K562 (cell line): Measurements from ENCODE around the gene CNPY2. TPM values are rescaled to one million over a fixed set of nuclear protein-coding genes. Genes with fewer than 3 reads are reported as not detected.
A peak's percentile ranks its signal among the peaks of the same experiment; 100 is the strongest.

Experiments used
- ATAC-seq: fragments of 200-7000 bp; cut with Tn5 transposase; 3 replicates; pipeline ENCODE4 v1.9.1; 2020; ENCODE audit warnings: moderate library complexity
- BruUV-seq: library from RNA; stranded (reverse); fragments of 400-500 nt; replicated peaks from 2 replicates; lab custom pipeline; 2021; lab: Mats Ljungman, UMichigan
- CTCF ChIA-PET: fragments of 300-600 bp; formaldehyde crosslinking; extraction: SDS; loops from one replicate; lab custom pipeline; 2021; ENCODE audit warnings: low intra/inter-chr PET ratio; lab: Yijun Ruan, JAX
- POLR2A ChIA-PET: fragments of 300-600, 350-650 bp; sonication (Branson Sonifier 250); formaldehyde crosslinking; extraction: SDS; loops from one replicate; lab custom pipeline; 2021; ENCODE audit warnings: antibody characterized with exemption, inconsistent platforms; lab: Yijun Ruan, JAX
- DNase-seq, 4 experiments: peaks; one replicate each; pipeline versions ENCODE4 v3.0.0 to v3.0.0-alpha.2; 2011 to 2018; ENCODE audit warnings: low spot score in 3 of 4, mixed read lengths in 3 of 4; ENCODE audit errors: extremely low read depth in 1 of 4
- FAIRE-seq: peaks from 2 replicates; lab custom pipeline; 2011; peaks lifted over from hg19 to GRCh38; lab: Jason Lieb, UNC
- H2AFZ ChIP-seq: 2 replicates; pipeline ENCODE4 v1.6.0; 2011; ENCODE audit warnings: low read depth, low read length, control low read depth, inconsistent platforms
- H3K27ac ChIP-seq: fragments of 200-600 bp; 3 replicates; pipeline ENCODE4 v1.8.0; 2011; ENCODE audit warnings: low read depth, mild to moderate bottlenecking, control low read depth, inconsistent platforms, low read length, moderate library complexity, mixed read lengths; ENCODE audit errors: extremely low read depth
- H3K27me3 ChIP-seq, 2 experiments: fragments of 300-600 bp in 1 of 2; 2 replicates in 1 of 2; 3 replicates in 1 of 2; pipeline versions ENCODE4 v1.6.0 to v1.8.0; 2011; ENCODE audit warnings: inconsistent platforms in 2 of 2, low read length in 2 of 2, mild to moderate bottlenecking in 1 of 2, mixed read lengths in 1 of 2, moderate library complexity in 1 of 2; ENCODE audit not compliant: control insufficient read depth in 2 of 2, insufficient read depth in 2 of 2
- H3K36me3 ChIP-seq: fragments of 300-600 bp; 3 replicates; pipeline ENCODE4 v1.8.0; 2011; ENCODE audit warnings: mild to moderate bottlenecking, low read length, inconsistent platforms; ENCODE audit not compliant: control insufficient read depth, insufficient read depth
- H3K4me1 ChIP-seq, 2 experiments: fragments of 200-600 bp in 1 of 2; replicated peaks in 1 of 2; 2 replicates in 1 of 2; 3 replicates in 1 of 2; pipeline versions ENCODE4 v1.5.1 to v1.8.0; 2011; ENCODE audit warnings: inconsistent platforms in 2 of 2, low read length in 2 of 2, mild to moderate bottlenecking in 1 of 2, mixed read lengths in 1 of 2, moderate library complexity in 1 of 2; ENCODE audit not compliant: control insufficient read depth in 2 of 2, insufficient read depth in 2 of 2
- H3K4me2 ChIP-seq: 2 replicates; pipeline ENCODE4 v1.6.1; 2011; ENCODE audit warnings: low read length, control low read depth, inconsistent platforms, mixed read lengths; ENCODE audit not compliant: insufficient read depth
- H3K4me3 ChIP-seq: fragments of 200-600 bp; sonication (generic), shearing (Covaris generic); 2 replicates; pipeline ENCODE4 v1.5.1; 2016; ENCODE audit warnings: control low read depth, inconsistent platforms
- H3K79me2 ChIP-seq: fragments of 200-600 bp; 3 replicates; pipeline ENCODE4 v1.8.0; 2011; ENCODE audit warnings: low read length, inconsistent platforms; ENCODE audit not compliant: control insufficient read depth, insufficient read depth
- H3K9ac ChIP-seq, 2 experiments: 2 replicates each; pipeline versions ENCODE4 v1.6.0 to v1.6.1; 2011; ENCODE audit warnings: low read depth in 2 of 2, low read length in 2 of 2, control low read depth in 1 of 2, inconsistent platforms in 1 of 2, mild to moderate bottlenecking in 1 of 2, mixed read lengths in 1 of 2; ENCODE audit not compliant: insufficient read depth in 1 of 2
- H3K9me1 ChIP-seq: one replicate; pipeline ENCODE4 v1.6.0; 2011; ENCODE audit warnings: inconsistent platforms, mild to moderate bottlenecking, low read length, moderate library complexity; ENCODE audit not compliant: control insufficient read depth, insufficient read depth
- H3K9me3 ChIP-seq: replicated peaks from 2 replicates; pipeline ENCODE4 v1.5.1; 2011; ENCODE audit warnings: low read depth, low read length, inconsistent platforms; ENCODE audit not compliant: control insufficient read depth, insufficient read depth
- H4K20me1 ChIP-seq: replicated peaks from 2 replicates; pipeline ENCODE4 v1.6.1; 2011; ENCODE audit warnings: low read length, inconsistent platforms, mixed read lengths; ENCODE audit not compliant: control insufficient read depth, insufficient read depth
- ASH1L ChIP-seq: fragments of 450-650 bp; IDR thresholded peaks from 2 replicates; pipeline ENCODE4 v1.6.1; 2018; ENCODE audit warnings: borderline replicate concordance, mild to moderate bottlenecking, low read depth; ENCODE audit not compliant: partially characterized antibody
- CAMTA2 ChIP-seq: fragments of 250-450 bp; sonication (Bioruptor Pico); conservative IDR thresholded peaks from 2 replicates; pipeline ENCODE4 v1.5.1; 2022
- HLTF ChIP-seq: fragments of 450-650 bp; IDR thresholded peaks from 2 replicates; pipeline ENCODE4 v1.6.1; 2016
- KLF13 ChIP-seq: fragments of 450-650 bp; IDR thresholded peaks from 2 replicates; pipeline ENCODE4 v1.6.1; 2016; ENCODE audit warnings: missing genetic modification characterization, low read depth, mild to moderate bottlenecking, missing compliant biosample characterization, moderate library complexity, borderline replicate concordance
- MTA1 ChIP-seq: fragments of 450-650 bp; IDR thresholded peaks from 2 replicates; pipeline ENCODE4 v1.6.1; 2017; ENCODE audit warnings: borderline replicate concordance
- POLR2G ChIP-seq: fragments of 200-400 bp; formaldehyde crosslinking; IDR thresholded peaks from 2 replicates; pipeline ENCODE4 v1.6.1; 2017; ENCODE audit warnings: low read depth, mild to moderate bottlenecking, antibody characterized with exemption, low read length, moderate library complexity
- POLR3G ChIP-seq: IDR thresholded peaks from 2 replicates; pipeline ENCODE4 v1.6.1; 2011; ENCODE audit not compliant: insufficient read length, insufficient replicate concordance; ENCODE audit errors: extremely low read depth
- PTTG1 ChIP-seq: fragments of 450-650 bp; IDR thresholded peaks from 2 replicates; pipeline ENCODE4 v1.6.1; 2016; ENCODE audit warnings: low read depth, mild to moderate bottlenecking, missing genetic modification characterization, missing compliant biosample characterization
- RBFOX2 ChIP-seq: fragments of 200-400 bp; formaldehyde crosslinking; IDR thresholded peaks from 2 replicates; pipeline ENCODE4 v1.6.1; 2017; ENCODE audit warnings: low read depth, mild to moderate bottlenecking, low read length, moderate library complexity
- TCF7L2 ChIP-seq: fragments of 150-350 bp; IDR thresholded peaks from 2 replicates; pipeline ENCODE4 v1.6.1; 2016; ENCODE audit warnings: low read depth, mild to moderate bottlenecking, low read length, moderate library complexity
- TFAM ChIP-seq: fragments of 250-450 bp; sonication (Bioruptor Pico); conservative IDR thresholded peaks from 2 replicates; pipeline ENCODE4 v1.5.0; 2021; ENCODE audit warnings: mild to moderate bottlenecking, moderate library complexity
- TRIM28 ChIP-seq: fragments of 450-650 bp; IDR thresholded peaks from 2 replicates; pipeline ENCODE4 v1.6.1; 2017
- ZFP1 ChIP-seq: fragments of 450-650 bp; formaldehyde crosslinking; IDR thresholded peaks from 2 replicates; pipeline ENCODE4 v1.4.0; 2020; ENCODE audit warnings: mild to moderate bottlenecking, mixed read lengths
- ZNF347 ChIP-seq: fragments of 450-650 bp; formaldehyde crosslinking; IDR thresholded peaks from 2 replicates; pipeline ENCODE4 v1.4.0; 2020; ENCODE audit warnings: low read depth, mild to moderate bottlenecking, moderate library complexity
- ZNF354B ChIP-seq: fragments of 250-450 bp; sonication (Bioruptor Pico); IDR thresholded peaks from 2 replicates; pipeline ENCODE4 v1.4.0; 2020
- WGBS: fragments of 100-300 bp; shearing (Covaris generic); methylation state at CpG from one replicate; pipeline ENCODE4 v1.1.6; 2016; ENCODE audit warnings: low coverage, mixed read lengths; ENCODE audit not compliant: insufficient coverage; ENCODE audit errors: missing lambda C conversion rate; 5-methylcytosine and 5-hydroxymethylcytosine counted together
- in situ Hi-C: fragments of 300-500 bp; cut with MboI; formaldehyde crosslinking; loops from 4 replicates; pipeline ENCODE4 v1.15.0; 2018; ENCODE audit warnings: inconsistent platforms, mixed read lengths
- intact Hi-C: fragments of 100-400 bp; cut with micrococcal nuclease; formaldehyde crosslinking; loops from 2 replicates; pipeline ENCODE4 v1.14.2; 2022
- polyA plus RNA-seq, 8 experiments: library from polyadenylated mRNA; depleted of rRNA in 4 of 8; stranded (reverse) in 5 of 8; unstranded in 3 of 8; fragments of >200 nt; fragmentation: Nextera tagmentation in 2 of 8; fragmentation: Illumina TruSeq in 1 of 8; extraction: Ambion mirVana in 2 of 8; extraction: Trizol in 1 of 8; gene quantifications; 2 replicates each; pipeline versions ENCODE4 v1.2.1 to v1.2.3, GENCODE V29; 2011 to 2014; ENCODE audit warnings: inconsistent platforms in 1 of 8, missing spikeins in 1 of 8
- total RNA-seq, 7 experiments: library from RNA; depleted of rRNA in 6 of 7; stranded (reverse); fragments of >200 nt in 6 of 7; fragmentation: Illumina TruSeq in 2 of 7; extraction: Trizol in 2 of 7; gene quantifications; 2 replicates each; pipeline versions ENCODE4 v1.2.1 to v1.2.3, GENCODE V29; 2011 to 2021; ENCODE audit warnings: low replicate concordance in 1 of 7

CNPY2 gene
- total and polyA plus RNA-seq, 9 of the 15 experiments (the other 6 are each of a cell fraction or from before 2014, with no cell fraction given) = 33.8 to 190 (median 138) TPM

DNA sequence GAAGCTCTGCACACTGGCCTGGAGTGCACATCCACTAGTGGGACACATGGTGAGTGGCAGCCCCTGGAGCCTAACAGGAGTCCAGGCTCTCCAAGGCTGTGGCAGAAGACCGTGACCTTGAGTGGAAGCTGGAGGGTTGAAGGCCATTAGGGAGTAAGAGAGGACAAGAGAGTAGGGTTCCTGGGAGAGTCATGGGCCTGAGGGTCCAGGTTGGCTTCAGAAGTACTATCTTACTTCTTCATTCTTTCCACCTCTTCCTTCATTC is 23.3 kb upstream of the CNPY2 start (continued):
- no peak for TF ChIP-seq ZNF347 (CRISPR knock-in tag)
- no peak for TF ChIP-seq ASH1L
- TF ChIP-seq HLTF = no peak

DNA sequence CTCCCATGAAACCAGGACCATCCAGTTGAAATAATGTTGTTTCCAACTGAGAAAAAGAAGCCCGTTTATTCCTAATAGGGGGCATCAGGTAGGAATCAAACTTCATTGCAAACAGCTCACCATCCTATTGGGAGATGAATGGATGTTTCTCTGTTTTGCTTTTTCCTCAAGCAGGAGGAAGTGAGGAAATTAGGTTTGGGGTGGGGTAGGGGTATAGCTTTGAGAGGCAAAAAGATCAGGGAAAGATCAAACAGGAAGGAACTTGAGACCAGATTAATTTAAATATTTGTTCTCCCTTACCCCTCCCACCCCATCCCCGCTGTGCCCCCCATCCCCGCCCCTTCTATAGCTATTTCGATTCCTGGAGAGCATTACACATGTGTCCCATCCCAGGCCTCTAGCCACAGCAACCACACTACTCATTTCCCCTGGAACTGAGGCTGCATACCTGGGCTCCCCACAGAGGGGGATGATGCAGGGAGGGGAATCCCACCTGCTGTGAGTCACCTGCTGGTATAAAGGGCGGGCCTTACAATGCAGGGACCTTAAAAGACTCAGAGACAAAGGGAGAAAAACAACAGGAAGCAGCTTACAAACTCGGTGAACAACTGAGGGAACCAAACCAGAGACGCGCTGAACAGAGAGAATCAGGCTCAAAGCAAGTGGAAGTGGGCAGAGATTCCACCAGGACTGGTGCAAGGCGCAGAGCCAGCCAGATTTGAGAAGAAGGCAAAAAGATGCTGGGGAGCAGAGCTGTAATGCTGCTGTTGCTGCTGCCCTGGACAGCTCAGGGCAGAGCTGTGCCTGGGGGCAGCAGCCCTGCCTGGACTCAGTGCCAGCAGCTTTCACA is 22.7 kb upstream of the CNPY2 start, which contains the start of gene IL23A:
Gene IL23A, plus strand, starts transcription at position 577 of the 850 bp plus-strand sequence. Its CDS starts 161 bp downstream, at position 738.
- no peak within 1 kb of the TSS for H3K4me3 ChIP-seq
- in situ Hi-C loops = no loop called here
- DNase-seq (no peak), FAIRE-seq (no peak), ATAC-seq (no peak)
- peak within 1 kb of the TSS; percentile 57 for H3K4me2 ChIP-seq
- H3K27ac ChIP-seq = peak within 1 kb of the TSS; percentile 84
- H4K20me1 ChIP-seq = no peaks in the 10 kb centered on the region
- TSS peak; percentile 8 for BruUV-seq
- ChIA-PET CTCF (no interaction called here), POLR2A (interaction anchor here (0.6 to 19.0 kb wide), 6 partner anchors 13 to 172 kb away, joined by 3 to 274 read pairs (median 4); partner anchors contain the start of genes APOF, CNPY2, COQ10A and STAT2)
- H3K9me3 ChIP-seq = no peaks in the 10 kb centered on the region
- H3K9me1 ChIP-seq = peaks cover 3% of the 10 kb centered on the region
- intact Hi-C loops = no loop called here
- H3K9ac ChIP-seq = peak within 1 kb of the TSS; percentile 69 to 80
- TF ChIP-seq ZFP1 (CRISPR knock-in tag) (no peak), PTTG1 (tag) (no peak), CAMTA2 (CRISPR knock-in tag) (no peak), POLR2G (peak; percentile 48; the same call in 1 of the 2 replicates), TCF7L2 (no peak), MTA1 (no peak), KLF13 (tag) (no peak), TRIM28 (no peak), POLR3G (no peak), ZNF354B (CRISPR knock-in tag) (no peak), TFAM (CRISPR knock-in tag) (no peak), RBFOX2 (peak; percentile 49)
- peaks cover 13% of the 10 kb centered on the region for H3K79me2 ChIP-seq
- 85% methylated on average over 8 of the region's 9 CpGs for WGBS
- H2AFZ ChIP-seq = peak within 1 kb of the TSS; percentile 19; the same call in 1 of the 2 replicates
- peaks cover 23% of the 10 kb centered on the region; the same call in 2 of the 3 replicates for H3K36me3 ChIP-seq
- H3K4me1 ChIP-seq = peaks cover 17 to 44% of the 10 kb centered on the region in 2 experiments
- no peaks in the 10 kb centered on the region for H3K27me3 ChIP-seq
